ENCODE measurements around the gene FAM20A.

FAM20A gene

GRCh38 chr17:68505951-68506350 is 95.2 kb downstream of the FAM20A start:
- in situ Hi-C loops (cut with HindIII; ENCODE audit: low sequenced_read_pairs) = no loop called here

GRCh38 chr17:68501074-68501473 is 100.1 kb downstream of the FAM20A start:
- in situ Hi-C loops (cut with HindIII; ENCODE audit: low sequenced_read_pairs) = no loop called here

- in situ Hi-C loops (cut with HindIII; ENCODE audit: low sequenced_read_pairs) = loop anchor here (25.0 kb wide), 1 partner anchor 337 kb away; no protein-coding TSS in a partner anchor
Observed at GRCh38 chr17:68499587-68499986, 101.6 kb downstream of the FAM20A start.

GRCh38 chr17:68498479-68499326 is 102.5 kb downstream of the FAM20A start:
- in situ Hi-C loops (cut with HindIII; ENCODE audit: low sequenced_read_pairs) = loop anchor here (25.0 kb wide), 1 partner anchor 336 kb away; no protein-coding TSS in a partner anchor

GRCh38 chr17:68497885-68498319 is 103.3 kb downstream of the FAM20A start:
- in situ Hi-C loops (cut with HindIII; ENCODE audit: low sequenced_read_pairs) = loop anchor here (25.0 kb wide), 1 partner anchor 336 kb away; no protein-coding TSS in a partner anchor

GRCh38 chr17:68495081-68495480 is 106.1 kb downstream of the FAM20A start:
- in situ Hi-C loops (cut with HindIII; ENCODE audit: low sequenced_read_pairs) = loop anchor here (25.0 kb wide), 1 partner anchor 333 kb away; no protein-coding TSS in a partner anchor

- in situ Hi-C loops (cut with HindIII; ENCODE audit: low sequenced_read_pairs) = loop anchor here (25.0 kb wide), 1 partner anchor 330 kb away; no protein-coding TSS in a partner anchor
Observed at GRCh38 chr17:68492394-68493054, 108.6 kb downstream of the FAM20A start.

- in situ Hi-C loops (cut with HindIII; ENCODE audit: low sequenced_read_pairs) = loop anchor here (25.0 kb wide), 1 partner anchor 329 kb away; no protein-coding TSS in a partner anchor
Observed at GRCh38 chr17:68491381-68492231, 109.6 kb downstream of the FAM20A start.

GRCh38 chr17:68489919-68490318 is 111.2 kb downstream of the FAM20A start:
- in situ Hi-C loops (cut with HindIII; ENCODE audit: low sequenced_read_pairs) = loop anchor here (25.0 kb wide), 1 partner anchor 328 kb away; no protein-coding TSS in a partner anchor
